AG04450 (cell line): Measurements from ENCODE around the gene DLG3. TPM values are rescaled to one million over a fixed set of nuclear protein-coding genes. Genes with fewer than 3 reads are reported as not detected.
A peak's percentile ranks its signal among the peaks of the same experiment; 100 is the strongest.
"Not testable (repeated sequence)": the region's sequence is repeated elsewhere in the genome, so short reads cannot be mapped to it uniquely, and the experiment has no call there.

ENCODE experiments used
- CTCF ChIA-PET: fragments of 300-600, 350-600 bp; formaldehyde crosslinking; extraction: SDS; loops from one replicate; lab custom pipeline; 2022; ENCODE audit warnings: antibody characterized with exemption, inconsistent platforms; lab: Charles Lee
- POLR2A ChIA-PET: fragments of 350-600 bp; formaldehyde crosslinking; extraction: SDS; loops from one replicate; lab custom pipeline; 2021; ENCODE audit warnings: antibody characterized with exemption, inconsistent platforms; lab: Yijun Ruan, JAX
- DNase-seq: peaks from one replicate; pipeline ENCODE4 v3.0.0-alpha.2; 2011; ENCODE audit warnings: low read depth, low spot score
- H3K27ac ChIP-seq: one replicate; pipeline ENCODE4 v1.5.1; 2012; ENCODE audit warnings: low read depth, low read length, control low read depth
- H3K27me3 ChIP-seq: one replicate; pipeline ENCODE4 v1.6.0; 2012; ENCODE audit warnings: low read length; ENCODE audit not compliant: control insufficient read depth, insufficient read depth
- H3K4me3 ChIP-seq: 2 replicates; pipeline ENCODE4 v1.5.1; 2011; ENCODE audit warnings: mild to moderate bottlenecking, low read depth, low read length, control low read depth
- H3K9me3 ChIP-seq: 2 replicates; pipeline ENCODE4 v1.5.1; 2012; ENCODE audit warnings: low read length; ENCODE audit not compliant: control insufficient read depth, insufficient read depth
- polyA minus RNA-seq: library from RNA; depleted of rRNA, polyadenylated mRNA; stranded (reverse); fragments of >200 nt; gene quantifications from 2 replicates; pipeline ENCODE4 v1.2.3, GENCODE V29; 2011; rRNA and poly(A)+ RNA removed
- polyA plus RNA-seq: library from polyadenylated mRNA; depleted of rRNA; stranded (reverse); fragments of >200 nt; gene quantifications from 2 replicates; pipeline ENCODE4 v1.2.3, GENCODE V29; 2011; rRNA removed
- TF ChIP-seq, protein P1 (sequence below): IDR thresholded peaks from 2 replicates; pipeline ENCODE4 v1.5.1; 2011; ENCODE audit warnings: low read depth, low read length, control low read depth, inconsistent platforms

Gene DLG3
- polyA plus RNA-seq = 28.3 and 29.2 TPM in 2 replicates
- 22.5 and 22.7 TPM in 2 replicates for polyA minus RNA-seq

DNA sequence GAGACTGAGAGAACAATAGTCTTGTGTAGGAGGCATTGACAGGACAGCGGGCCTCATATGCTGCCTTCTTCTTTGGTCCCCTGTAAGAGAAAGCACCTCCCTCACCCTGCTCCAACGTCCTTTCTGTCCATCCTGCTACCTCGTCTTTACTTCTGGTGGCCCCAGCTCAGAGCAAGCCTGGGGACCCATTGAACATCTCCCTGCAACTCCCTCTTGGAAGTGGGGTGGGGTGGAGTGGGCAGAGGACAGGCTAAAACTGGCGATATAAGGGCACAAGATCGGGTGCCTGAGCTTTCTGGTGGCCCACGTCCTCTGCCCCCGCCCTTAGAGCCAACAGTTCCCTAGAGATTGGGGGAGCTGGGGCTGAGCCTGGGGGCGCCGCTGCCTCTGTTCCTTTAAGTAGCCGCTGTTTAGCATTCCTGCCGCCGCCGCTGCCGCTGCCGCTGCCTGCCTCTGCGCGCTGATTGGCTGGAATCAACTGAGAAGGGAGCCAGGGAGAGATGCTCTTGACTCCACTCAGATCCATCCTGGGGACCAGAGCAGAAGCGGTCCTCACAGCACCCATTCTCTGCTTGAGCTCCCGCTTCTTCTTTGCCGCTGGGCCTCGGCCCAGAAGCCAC lies at the start of gene DLG3:
Gene DLG3, plus strand, starts transcription at position 510 of the 620 bp plus-strand sequence. CDS start 367 bp downstream, outside the sequence.
- Histone ChIP-seq H3K27me3 (peaks cover 10% of the 10 kb centered on the region), H3K27ac (no peak within 1 kb of the TSS), H3K4me3 (peak within 1 kb of the TSS; percentile 37), H3K9me3 (no peaks in the 10 kb centered on the region)
- no peak for DNase-seq
- ChIA-PET CTCF (interaction anchor here (0.6 to 1.4 kb wide), 6 partner anchors 7 to 311 kb away, joined by 3 to 6 read pairs (median 3); partner anchors contain the start of gene IGBP1), POLR2A (no interaction called here)
- TF ChIP-seq, protein P1, sequence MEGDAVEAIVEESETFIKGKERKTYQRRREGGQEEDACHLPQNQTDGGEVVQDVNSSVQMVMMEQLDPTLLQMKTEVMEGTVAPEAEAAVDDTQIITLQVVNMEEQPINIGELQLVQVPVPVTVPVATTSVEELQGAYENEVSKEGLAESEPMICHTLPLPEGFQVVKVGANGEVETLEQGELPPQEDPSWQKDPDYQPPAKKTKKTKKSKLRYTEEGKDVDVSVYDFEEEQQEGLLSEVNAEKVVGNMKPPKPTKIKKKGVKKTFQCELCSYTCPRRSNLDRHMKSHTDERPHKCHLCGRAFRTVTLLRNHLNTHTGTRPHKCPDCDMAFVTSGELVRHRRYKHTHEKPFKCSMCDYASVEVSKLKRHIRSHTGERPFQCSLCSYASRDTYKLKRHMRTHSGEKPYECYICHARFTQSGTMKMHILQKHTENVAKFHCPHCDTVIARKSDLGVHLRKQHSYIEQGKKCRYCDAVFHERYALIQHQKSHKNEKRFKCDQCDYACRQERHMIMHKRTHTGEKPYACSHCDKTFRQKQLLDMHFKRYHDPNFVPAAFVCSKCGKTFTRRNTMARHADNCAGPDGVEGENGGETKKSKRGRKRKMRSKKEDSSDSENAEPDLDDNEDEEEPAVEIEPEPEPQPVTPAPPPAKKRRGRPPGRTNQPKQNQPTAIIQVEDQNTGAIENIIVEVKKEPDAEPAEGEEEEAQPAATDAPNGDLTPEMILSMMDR = no peak

DNA sequence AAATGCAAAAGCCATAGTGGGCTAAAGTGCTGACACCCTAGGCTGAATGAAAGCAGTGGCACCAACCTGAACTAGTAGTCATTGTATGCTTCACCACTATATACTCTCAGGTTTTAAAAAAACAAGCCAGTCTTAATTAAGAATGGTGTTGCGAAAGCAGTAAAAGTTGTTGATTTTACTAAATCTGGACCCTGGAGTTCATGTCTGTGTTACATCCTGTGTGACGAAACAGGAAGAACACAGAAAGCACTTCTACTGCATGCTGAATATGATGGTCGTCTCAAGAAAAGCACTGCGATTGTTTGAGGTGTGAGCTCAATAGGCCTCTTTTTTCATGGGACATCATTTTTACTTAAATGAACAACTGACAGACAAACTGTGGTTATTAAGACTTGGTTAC lies 45.7 kb upstream of the DLG3 start:
- CTCF ChIA-PET = no interaction called here
- TF ChIP-seq, protein P1 = no peak
- no peak overlapping the region for H3K27ac ChIP-seq
- no peaks in the 10 kb centered on the region for H3K27me3 ChIP-seq
- no peak overlapping the region for H3K4me3 ChIP-seq
- POLR2A ChIA-PET = no interaction called here
- H3K9me3 ChIP-seq = no peaks in the 10 kb centered on the region
- DNase-seq = no peak

DNA sequence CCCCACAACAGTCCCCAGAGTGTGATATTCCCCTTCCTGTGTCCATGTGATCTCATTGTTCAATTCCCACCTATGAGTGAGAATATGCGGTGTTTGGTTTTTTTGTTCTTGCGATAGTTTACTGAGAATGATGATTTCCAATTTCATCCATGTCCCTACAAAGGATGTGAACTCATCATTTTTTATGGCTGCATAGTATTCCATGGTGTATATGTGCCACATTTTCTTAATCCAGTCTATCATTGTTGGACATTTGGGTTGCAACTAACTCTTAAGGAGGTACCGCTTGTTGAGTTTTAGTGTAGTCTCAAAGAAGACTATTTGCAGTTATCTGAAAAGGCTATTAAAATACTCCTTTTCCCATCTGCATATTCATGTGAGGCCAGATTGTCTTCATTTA lies 44.5 kb upstream of the DLG3 start:
- H3K9me3 ChIP-seq, DNase-seq, CTCF ChIA-PET, POLR2A ChIA-PET, H3K4me3 ChIP-seq, H3K27ac ChIP-seq, H3K27me3 ChIP-seq: not testable (repeated sequence)

DNA sequence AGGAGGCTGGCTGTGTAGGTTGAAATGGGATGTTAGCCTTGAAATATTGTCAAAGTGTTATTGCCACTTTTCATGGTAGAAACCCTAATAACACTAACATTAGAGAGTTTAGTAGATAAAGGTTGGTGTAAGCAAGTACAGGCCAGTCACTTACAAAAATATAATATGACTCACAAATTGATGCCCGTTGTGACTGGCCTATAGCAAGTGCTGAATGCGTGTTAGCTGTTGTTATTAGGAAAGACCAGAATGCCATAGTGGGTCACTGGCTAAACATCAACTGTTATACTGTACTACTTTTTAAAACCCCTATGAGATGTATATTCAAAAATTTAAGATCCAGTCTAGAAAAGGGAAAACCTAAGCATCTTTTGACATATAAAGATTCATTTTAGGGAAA lies 41.9 kb upstream of the DLG3 start:
- H3K4me3 ChIP-seq = no peak overlapping the region
- no peak overlapping the region for H3K27ac ChIP-seq
- no peaks in the 10 kb centered on the region for H3K9me3 ChIP-seq
- POLR2A ChIA-PET = interaction anchor here (0.6 kb wide), 1 partner anchor 1002 kb away, joined by 10 read pairs; no protein-coding TSS in a partner anchor
- H3K27me3 ChIP-seq = no peaks in the 10 kb centered on the region
- CTCF ChIA-PET = no interaction called here
- TF ChIP-seq, protein P1 = no peak
- DNase-seq = no peak

DNA sequence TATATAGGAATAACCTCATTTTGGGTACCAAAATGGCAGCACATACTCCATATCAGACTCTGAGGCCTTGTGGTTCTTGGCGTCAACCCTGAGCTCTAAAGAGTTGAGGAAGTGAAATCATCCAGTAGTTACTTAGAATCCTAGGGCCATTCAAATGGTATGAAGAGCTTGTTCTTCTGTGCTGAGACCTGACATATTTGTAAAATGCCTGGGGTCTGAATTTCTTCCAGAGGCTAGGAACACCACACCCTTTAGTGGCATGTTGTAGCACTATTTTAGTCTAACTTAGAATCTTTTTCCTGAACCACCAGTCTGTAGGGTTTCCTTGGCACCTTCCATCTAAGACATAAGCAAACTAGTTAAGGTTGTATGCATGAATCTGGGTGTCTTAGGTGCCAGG lies 39.6 kb upstream of the DLG3 start:
- CTCF ChIA-PET = no interaction called here
- H3K9me3 ChIP-seq = no peaks in the 10 kb centered on the region
- POLR2A ChIA-PET = no interaction called here
- no peak overlapping the region for H3K27ac ChIP-seq
- H3K27me3 ChIP-seq = no peaks in the 10 kb centered on the region
- no peak for DNase-seq
- TF ChIP-seq, protein P1 = no peak
- H3K4me3 ChIP-seq = no peak overlapping the region
